ENCODE measurements around the gene KIAA0753. TPM values are rescaled to one million over a fixed set of nuclear protein-coding genes. Genes with fewer than 3 reads are reported as not detected.
A peak's percentile ranks its signal among the peaks of the same experiment; 100 is the strongest.

Gene KIAA0753
- total RNA-seq, 2 donors from 2014 or later, result 6.9 to 13.5 TPM

GRCh38 chr17:6557040-6557438, 83.5 kb downstream of the KIAA0753 start:
- ATAC-seq, result no peak

GRCh38 chr17:6556121-6557039, 84.1 kb downstream of the KIAA0753 start, which contains the start of gene PITPNM3:
Gene PITPNM3 (minus strand): TSS chr17:6556555. CDS start chr17:6556406, 149 bp downstream.
- H3K4me1 ChIP-seq, result peaks cover 44% of the 10 kb centered on the region
- WGBS, 2 donors, result 2 to 12% methylated on average over 15 to 80 of the region's 122 CpGs
- DNase-seq, result peak in 2 of 4 donors; percentile 26 to 33
- no peaks in the 10 kb centered on the region for H3K36me3 ChIP-seq (replicated peaks in 1 of 2; ENCODE audit: insufficient read depth in 1 of 2, low read depth in 2 of 2)
- no peak within 1 kb of the TSS for H3K4me3 ChIP-seq
- intact Hi-C loops (cut with DNase I), result no loop called here
- ATAC-seq, result peak; percentile 53
- H3K27ac ChIP-seq, result no peak within 1 kb of the TSS
- no peaks in the 10 kb centered on the region for H3K9me3 ChIP-seq
- TF ChIP-seq CTCF (IDR thresholded peaks at IDR 0.05), result no peak
- TF ChIP-seq POLR2A (IDR thresholded peaks at IDR 0.05), result no peak
- no peaks in the 10 kb centered on the region for H3K27me3 ChIP-seq

More at GRCh38 chr17:6557040-6557438, 83.5 kb downstream of the KIAA0753 start:
- no peak overlapping the region for H3K4me3 ChIP-seq
- DNase-seq, result no peak
- peaks cover 40% of the 10 kb centered on the region for H3K4me1 ChIP-seq
- H3K27me3 ChIP-seq, result no peaks in the 10 kb centered on the region
- H3K9me3 ChIP-seq, result no peaks in the 10 kb centered on the region
- no peaks in the 10 kb centered on the region for H3K36me3 ChIP-seq (replicated peaks in 1 of 2; ENCODE audit: insufficient read depth in 1 of 2, low read depth in 2 of 2)
- 61 to 67% methylated on average over 9 of the region's 9 CpGs for WGBS, 2 donors
- H3K27ac ChIP-seq, result no peak overlapping the region
- intact Hi-C loops (cut with DNase I), result no loop called here
- TF ChIP-seq CTCF (IDR thresholded peaks at IDR 0.05), result no peak
- TF ChIP-seq POLR2A (IDR thresholded peaks at IDR 0.05), result no peak

- peaks cover 44% of the 10 kb centered on the region for H3K4me1 ChIP-seq
- no peak overlapping the region for H3K4me3 ChIP-seq
- intact Hi-C loops (cut with DNase I), result no loop called here
- no peak overlapping the region for H3K27ac ChIP-seq
- DNase-seq (peak in 3 of 4 donors; percentile 22 to 38 (median 35)), ATAC-seq (peak; percentile 47)
- 2 to 7% methylated on average over 8 to 41 of the region's 56 CpGs for WGBS, 2 donors
- TF ChIP-seq POLR2A (IDR thresholded peaks at IDR 0.05) (no peak), CTCF (IDR thresholded peaks at IDR 0.05) (no peak)
- H3K9me3 ChIP-seq, result no peaks in the 10 kb centered on the region
- H3K27me3 ChIP-seq, result no peaks in the 10 kb centered on the region
- no peaks in the 10 kb centered on the region for H3K36me3 ChIP-seq (replicated peaks in 1 of 2; ENCODE audit: insufficient read depth in 1 of 2, low read depth in 2 of 2)
Measured at GRCh38 chr17:6555331-6556120, 85.0 kb downstream of the KIAA0753 start.

GRCh38 chr17:6554871-6555330, 85.6 kb downstream of the KIAA0753 start:
- Histone ChIP-seq H3K4me3 (no peak overlapping the region), H3K27me3 (no peaks in the 10 kb centered on the region), H3K27ac (no peak overlapping the region), H3K36me3 (replicated peaks in 1 of 2; ENCODE audit: insufficient read depth in 1 of 2, low read depth in 2 of 2) (no peaks in the 10 kb centered on the region), H3K9me3 (no peaks in the 10 kb centered on the region), H3K4me1 (peaks cover 44% of the 10 kb centered on the region)
- TF ChIP-seq CTCF (IDR thresholded peaks at IDR 0.05), result no peak
- TF ChIP-seq POLR2A (IDR thresholded peaks at IDR 0.05), result no peak
- intact Hi-C loops (cut with DNase I), result no loop called here
- ATAC-seq (no peak), DNase-seq (no peak)
- WGBS, 2 donors, result 36 to 46% methylated on average over 8 to 10 of the region's 12 CpGs
